ENCODE data around the gene RAB11FIP4. TPM values are rescaled to one million over a fixed set of nuclear protein-coding genes. Genes with fewer than 3 reads are reported as not detected.

The RAB11FIP4 gene
- total RNA-seq, 3 donors from 2014 or later, result 1.9 to 18.7 (median 11.8) TPM

DNA sequence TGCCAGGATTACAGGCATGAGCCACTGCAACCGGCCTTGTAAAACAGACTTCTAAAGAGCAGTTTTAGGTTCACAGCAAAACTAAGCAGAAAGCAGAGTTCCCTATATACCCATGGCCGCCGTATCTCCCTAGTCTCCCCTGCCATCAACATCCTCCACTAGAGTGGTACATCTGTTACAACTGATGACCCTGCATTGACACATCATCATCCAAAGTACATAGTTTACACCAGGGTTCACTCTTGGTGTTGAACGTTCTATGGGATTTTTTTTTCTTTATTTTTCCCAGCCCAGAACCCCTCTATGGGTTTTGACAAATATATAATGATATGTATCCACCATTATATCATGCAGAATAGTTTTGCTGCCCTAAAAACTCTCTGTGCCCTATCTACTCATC lies 155.2 kb downstream of the RAB11FIP4 start:
- no peak for TF ChIP-seq POLR2AphosphoS5 (IDR thresholded peaks at IDR 0.05)
- TF ChIP-seq, protein P1, sequence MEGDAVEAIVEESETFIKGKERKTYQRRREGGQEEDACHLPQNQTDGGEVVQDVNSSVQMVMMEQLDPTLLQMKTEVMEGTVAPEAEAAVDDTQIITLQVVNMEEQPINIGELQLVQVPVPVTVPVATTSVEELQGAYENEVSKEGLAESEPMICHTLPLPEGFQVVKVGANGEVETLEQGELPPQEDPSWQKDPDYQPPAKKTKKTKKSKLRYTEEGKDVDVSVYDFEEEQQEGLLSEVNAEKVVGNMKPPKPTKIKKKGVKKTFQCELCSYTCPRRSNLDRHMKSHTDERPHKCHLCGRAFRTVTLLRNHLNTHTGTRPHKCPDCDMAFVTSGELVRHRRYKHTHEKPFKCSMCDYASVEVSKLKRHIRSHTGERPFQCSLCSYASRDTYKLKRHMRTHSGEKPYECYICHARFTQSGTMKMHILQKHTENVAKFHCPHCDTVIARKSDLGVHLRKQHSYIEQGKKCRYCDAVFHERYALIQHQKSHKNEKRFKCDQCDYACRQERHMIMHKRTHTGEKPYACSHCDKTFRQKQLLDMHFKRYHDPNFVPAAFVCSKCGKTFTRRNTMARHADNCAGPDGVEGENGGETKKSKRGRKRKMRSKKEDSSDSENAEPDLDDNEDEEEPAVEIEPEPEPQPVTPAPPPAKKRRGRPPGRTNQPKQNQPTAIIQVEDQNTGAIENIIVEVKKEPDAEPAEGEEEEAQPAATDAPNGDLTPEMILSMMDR (IDR thresholded peaks at IDR 0.05), result no peak
- no peak for TF ChIP-seq POLR2A (IDR thresholded peaks at IDR 0.05)
- Histone ChIP-seq H3K4me3 (no peak overlapping the region), H3K4me1 (no peaks in the 10 kb centered on the region), H3K9me3 (no peaks in the 10 kb centered on the region), H3K27ac (no peak overlapping the region), H3K36me3 (no peaks in the 10 kb centered on the region), H3K27me3 (no peaks in the 10 kb centered on the region)
- intact Hi-C loops (cut with DNase I; ENCODE audit: low total_unique reads), result no loop called here
- DNase-seq (ENCODE audit: low spot score in 2 of 2), result no peak

DNA sequence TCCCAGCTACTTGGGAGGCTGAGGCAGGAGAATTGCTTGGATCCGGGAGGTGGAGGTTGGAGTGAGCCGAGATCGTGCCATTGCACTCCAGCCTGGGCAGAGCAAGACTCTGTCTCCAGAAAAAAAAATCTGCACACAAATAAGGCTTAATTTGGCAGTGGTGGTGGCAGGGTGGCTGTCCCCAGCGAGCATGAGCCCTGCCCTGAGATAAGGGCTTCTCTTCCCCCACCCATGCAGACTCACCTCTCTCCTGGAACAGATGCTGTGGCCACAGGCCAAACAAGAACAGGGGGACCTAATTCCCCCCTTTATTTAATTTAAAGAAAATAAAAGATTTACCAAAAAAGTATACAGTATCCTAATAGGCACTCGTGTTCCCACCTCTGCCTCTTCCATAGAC lies 157.2 kb downstream of the RAB11FIP4 start:
- Histone ChIP-seq H3K4me3 (peak overlapping the region; percentile 81 to 99 (median 90)), H3K36me3 (no peaks in the 10 kb centered on the region), H3K4me1 (no peaks in the 10 kb centered on the region), H3K27me3 (no peaks in the 10 kb centered on the region), H3K9me3 (no peaks in the 10 kb centered on the region), H3K27ac (peak overlapping the region in 1 of 2 donors; percentile 89)
- no peak for DNase-seq (ENCODE audit: low spot score in 2 of 2)
- no peak for TF ChIP-seq POLR2A (IDR thresholded peaks at IDR 0.05)
- no peak for TF ChIP-seq POLR2AphosphoS5 (IDR thresholded peaks at IDR 0.05)
- TF ChIP-seq, protein P1 (IDR thresholded peaks at IDR 0.05), result no peak
- intact Hi-C loops (cut with DNase I; ENCODE audit: low total_unique reads), result no loop called here

DNA sequence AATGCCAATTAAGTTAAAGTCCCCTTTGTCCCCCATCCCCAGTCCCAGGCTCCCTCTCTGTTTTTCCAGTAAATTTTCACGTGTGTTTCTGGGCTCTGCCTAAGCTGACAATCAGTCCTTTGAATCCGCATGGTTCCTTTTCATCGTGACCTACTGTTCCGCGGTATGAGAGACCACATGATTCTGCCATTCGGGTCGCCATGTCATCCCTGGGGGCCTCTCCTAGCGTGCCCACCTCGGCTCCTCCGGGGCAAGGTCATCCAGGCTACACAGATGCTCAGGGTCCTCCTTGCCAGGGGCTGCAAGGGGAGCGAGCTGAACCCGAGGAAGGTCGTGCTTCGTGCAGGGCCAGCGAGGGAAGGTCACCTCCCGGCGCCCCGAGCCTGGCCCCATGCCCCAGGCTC lies 157.6 kb downstream of the RAB11FIP4 start:
- Histone ChIP-seq H3K9me3 (no peaks in the 10 kb centered on the region), H3K27ac (peak overlapping the region; percentile 89 to 93), H3K4me3 (peak overlapping the region; percentile 81 to 99 (median 90)), H3K4me1 (no peaks in the 10 kb centered on the region), H3K27me3 (no peaks in the 10 kb centered on the region), H3K36me3 (no peaks in the 10 kb centered on the region)
- TF ChIP-seq, protein P1 (IDR thresholded peaks at IDR 0.05), result no peak
- no peak for DNase-seq (ENCODE audit: low spot score in 2 of 2)
- intact Hi-C loops (cut with DNase I; ENCODE audit: low total_unique reads), result no loop called here

DNA sequence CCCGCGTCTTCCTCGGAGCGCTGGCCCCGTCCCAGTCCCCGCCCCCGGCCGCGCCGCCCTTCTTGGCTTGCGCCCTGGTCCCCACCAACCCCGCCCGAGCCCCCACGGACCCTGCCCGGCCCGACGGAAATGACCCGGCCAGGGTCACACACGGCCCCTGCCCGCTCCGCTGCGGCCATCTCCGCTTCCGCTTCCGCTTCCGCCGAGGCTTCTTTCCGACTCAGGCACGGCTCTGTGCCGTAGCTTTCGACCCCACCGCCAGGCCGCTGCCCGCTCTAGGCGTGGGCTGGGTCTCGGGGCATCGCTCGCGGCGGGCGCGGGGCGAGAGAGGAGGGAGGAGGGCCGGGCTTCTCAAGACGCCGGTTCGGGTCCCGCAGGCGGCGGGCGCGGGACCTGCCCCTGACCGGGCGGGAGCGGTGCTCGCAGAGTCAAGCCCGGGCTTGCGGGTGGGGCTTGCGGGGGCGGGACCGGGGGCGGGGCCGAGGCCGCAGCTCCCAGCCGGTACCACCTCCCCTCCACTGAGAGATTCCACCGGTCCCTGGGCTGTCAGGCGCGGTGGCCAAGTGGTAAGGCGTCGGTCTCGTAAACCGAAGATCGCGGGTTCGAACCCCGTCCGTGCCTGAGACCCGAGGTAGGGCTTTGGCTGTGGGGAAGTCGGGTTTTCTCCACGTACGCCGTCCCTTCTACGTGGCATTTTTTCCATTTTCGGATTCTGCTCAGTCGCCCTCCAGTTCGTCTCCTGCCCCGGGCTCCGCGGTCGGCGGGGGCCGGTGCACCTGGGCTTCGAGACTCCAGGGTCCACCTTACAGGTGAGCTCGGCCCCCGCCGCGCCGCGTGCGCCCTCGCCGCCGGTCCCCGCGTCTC lies 158.3 kb downstream of the RAB11FIP4 start:
- DNase-seq (ENCODE audit: low spot score in 2 of 2), result peak; percentile 88 to 93
- peak overlapping the region; percentile 89 to 93 for H3K27ac ChIP-seq
- H3K4me3 ChIP-seq, result peak overlapping the region; percentile 81 to 99 (median 90)
- TF ChIP-seq POLR2AphosphoS5 (IDR thresholded peaks at IDR 0.05) (peak; percentile 42 to 78 (median 57)), POLR2A (IDR thresholded peaks at IDR 0.05) (no peak)
- no peaks in the 10 kb centered on the region for H3K9me3 ChIP-seq
- H3K27me3 ChIP-seq, result no peaks in the 10 kb centered on the region
- intact Hi-C loops (cut with DNase I; ENCODE audit: low total_unique reads), result no loop called here
- no peaks in the 10 kb centered on the region for H3K4me1 ChIP-seq
- no peaks in the 10 kb centered on the region for H3K36me3 ChIP-seq

DNA sequence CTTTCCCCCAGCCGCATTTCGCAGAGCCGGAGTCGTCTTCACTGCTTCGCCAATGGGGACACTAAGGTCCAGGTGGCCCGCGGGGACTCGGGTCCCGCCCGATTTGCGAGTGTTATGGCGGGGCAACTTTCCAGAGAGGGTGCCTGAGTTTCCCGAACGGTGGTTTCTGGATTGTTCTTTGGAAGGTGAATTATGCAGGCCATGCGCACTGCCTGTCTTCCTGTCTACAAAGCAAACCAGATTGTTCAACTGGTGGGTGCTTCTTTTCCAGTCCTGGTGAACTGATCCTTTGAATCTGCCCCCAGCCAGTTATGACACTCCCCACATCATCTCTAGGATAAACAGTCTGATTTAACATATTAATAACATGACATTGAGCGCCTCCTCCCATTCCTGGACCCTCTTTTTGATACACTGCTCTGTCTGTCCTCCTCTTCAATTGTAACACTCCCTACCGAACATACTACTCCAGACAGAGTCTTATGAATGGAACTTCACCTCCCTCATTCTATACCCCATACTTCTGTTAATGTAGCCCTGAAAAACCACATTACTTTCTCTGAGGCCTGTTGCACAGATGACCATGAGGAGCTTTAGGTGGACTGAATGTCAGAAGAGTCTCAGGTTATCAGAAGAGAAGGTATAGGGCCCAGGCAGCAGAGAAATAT lies 159.0 kb downstream of the RAB11FIP4 start:
- Histone ChIP-seq H3K27me3 (no peaks in the 10 kb centered on the region), H3K9me3 (no peaks in the 10 kb centered on the region), H3K4me3 (peak overlapping the region; percentile 81 to 99 (median 90)), H3K4me1 (no peaks in the 10 kb centered on the region), H3K27ac (peak overlapping the region; percentile 89 to 93), H3K36me3 (no peaks in the 10 kb centered on the region)
- TF ChIP-seq POLR2AphosphoS5 (IDR thresholded peaks at IDR 0.05) (no peak), POLR2A (IDR thresholded peaks at IDR 0.05) (no peak)
- TF ChIP-seq, protein P1 (IDR thresholded peaks at IDR 0.05), result no peak
- DNase-seq (ENCODE audit: low spot score in 2 of 2), result no peak
- intact Hi-C loops (cut with DNase I; ENCODE audit: low total_unique reads), result no loop called here

Measured in breast epithelium (tissue), 4 donors.